Astrocyte (in vitro differentiated cells and primary cell): ENCODE measurements around the gene SMAD9.

Experiments
- CTCF ChIP-seq: IDR thresholded peaks from 2 replicates; pipeline ENCODE4 v1.5.1; 2011; ENCODE audit warnings: low read depth, mild to moderate bottlenecking, inconsistent platforms, low read length, moderate library complexity; ENCODE audit not compliant: insufficient read depth
- EZH2 ChIP-seq: IDR thresholded peaks from 2 replicates; pipeline ENCODE4 v1.6.1; 2012; ENCODE audit warnings: mild to moderate bottlenecking, low read length, inconsistent platforms; ENCODE audit not compliant: insufficient read depth

- no peak for TF ChIP-seq CTCF
- no peak for TF ChIP-seq EZH2
Observed at GRCh38 chr13:36840718-36841250, 79.3 kb downstream of the SMAD9 start.
